ENCODE measurements around the gene ZNF385B.
"Not testable (repeated sequence)": the region's sequence is repeated elsewhere in the genome, so short reads cannot be mapped to it uniquely, and the experiment has no call there.

Gene ZNF385B

GRCh38 chr2:179861416-179862067 is at the start of gene ZNF385B:
ZNF385B (minus strand) TSS chr2:179861612.
- DNase-seq (ENCODE audit: low read depth, low spot score), result no peak

- DNase-seq (ENCODE audit: low read depth, low spot score), result no peak
These were observed 49.3 kb upstream of the ZNF385B start for GRCh38 chr2:179910735-179911113.

- no peak for DNase-seq (ENCODE audit: low read depth, low spot score)
These were observed 48.7 kb upstream of the ZNF385B start for GRCh38 chr2:179909845-179910734.

- DNase-seq (ENCODE audit: low read depth, low spot score), result no peak
These were observed 39.2 kb upstream of the ZNF385B start for GRCh38 chr2:179900655-179901054.

- DNase-seq (ENCODE audit: low read depth, low spot score), result no peak
These were observed 38.3 kb upstream of the ZNF385B start for GRCh38 chr2:179899666-179900065.

- DNase-seq (ENCODE audit: low read depth, low spot score), result no peak
These were observed 37.5 kb upstream of the ZNF385B start for GRCh38 chr2:179898873-179899272.

- DNase-seq (ENCODE audit: low read depth, low spot score), result no peak
These were observed 32.2 kb upstream of the ZNF385B start for GRCh38 chr2:179893616-179894015.

GRCh38 chr2:179891237-179891636 is 29.8 kb upstream of the ZNF385B start:
- DNase-seq (ENCODE audit: low read depth, low spot score), result no peak

DNA sequence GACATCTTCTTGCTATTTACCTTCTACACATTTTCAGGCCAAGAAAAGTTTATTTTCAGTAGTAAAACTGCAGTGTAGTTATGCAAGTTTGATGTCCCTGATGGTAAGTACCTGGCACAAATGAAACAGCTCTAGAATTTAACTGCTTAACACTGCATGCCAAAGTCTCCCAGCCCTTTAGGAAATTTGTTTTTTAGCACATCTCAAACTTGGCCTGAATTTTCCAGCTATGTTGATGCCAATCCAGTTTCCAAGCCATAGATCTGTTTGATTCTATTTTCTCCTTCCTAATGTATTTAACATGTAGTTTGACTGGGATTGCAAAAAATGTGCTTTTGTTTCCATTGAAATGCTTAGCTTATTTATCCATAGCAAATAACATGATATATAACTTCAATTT is 29.3 kb upstream of the ZNF385B start:
- DNase-seq (ENCODE audit: low read depth, low spot score), result no peak

GRCh38 chr2:179888642-179889041 is 27.2 kb upstream of the ZNF385B start:
- DNase-seq (ENCODE audit: low read depth, low spot score), result not testable (repeated sequence)

GRCh38 chr2:179884193-179884592 is 22.8 kb upstream of the ZNF385B start:
- no peak for DNase-seq (ENCODE audit: low read depth, low spot score)

- no peak for DNase-seq (ENCODE audit: low read depth, low spot score)
These were observed 21.7 kb upstream of the ZNF385B start for GRCh38 chr2:179882851-179883806.

- no peak for DNase-seq (ENCODE audit: low read depth, low spot score)
These were observed 16.4 kb upstream of the ZNF385B start for GRCh38 chr2:179877601-179878364.

DNA sequence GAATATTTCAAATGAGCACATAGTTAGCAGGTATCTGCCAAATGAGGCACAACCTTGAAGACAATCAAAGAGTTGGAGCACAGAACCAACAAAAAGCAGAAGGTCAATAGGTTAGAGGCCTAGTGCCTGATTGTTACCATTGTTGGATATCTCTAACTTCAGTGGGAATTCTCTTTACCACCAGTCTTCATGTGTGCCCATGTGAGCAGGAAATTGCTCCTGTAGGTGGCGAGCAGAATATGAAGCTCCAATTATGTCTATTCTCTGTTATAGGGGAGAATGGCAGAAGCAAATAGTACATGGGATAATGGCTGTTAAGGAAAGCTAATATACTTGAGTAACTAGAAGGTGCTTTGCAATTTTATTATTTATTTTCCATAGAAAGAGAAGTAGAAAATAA is 14.9 kb upstream of the ZNF385B start:
- no peak for DNase-seq (ENCODE audit: low read depth, low spot score)

DNA sequence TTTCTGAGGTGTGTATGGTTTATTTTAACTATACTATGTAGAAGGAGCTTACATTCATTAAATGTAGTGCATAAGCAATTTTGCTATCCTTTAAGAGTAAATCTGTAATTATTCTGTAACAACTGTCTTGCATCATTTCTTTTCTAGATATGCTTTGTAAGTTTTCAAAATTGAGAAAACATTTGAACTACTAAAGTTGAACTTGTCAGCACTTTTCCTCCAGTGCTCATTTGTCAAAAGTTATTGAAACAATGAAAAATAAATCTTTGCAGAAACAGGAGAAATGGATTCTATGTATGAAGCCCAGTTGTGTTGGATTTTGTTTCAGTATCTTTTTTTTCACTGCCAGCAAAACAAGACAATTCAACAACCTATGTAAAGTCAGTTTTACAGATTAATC is 14.5 kb upstream of the ZNF385B start:
- no peak for DNase-seq (ENCODE audit: low read depth, low spot score)

- no peak for DNase-seq (ENCODE audit: low read depth, low spot score)
These were observed 1.6 kb upstream of the ZNF385B start for GRCh38 chr2:179862898-179863458.

- no peak for DNase-seq (ENCODE audit: low read depth, low spot score)
These were observed 391 bp downstream of the ZNF385B start for GRCh38 chr2:179861027-179861415.

DNA sequence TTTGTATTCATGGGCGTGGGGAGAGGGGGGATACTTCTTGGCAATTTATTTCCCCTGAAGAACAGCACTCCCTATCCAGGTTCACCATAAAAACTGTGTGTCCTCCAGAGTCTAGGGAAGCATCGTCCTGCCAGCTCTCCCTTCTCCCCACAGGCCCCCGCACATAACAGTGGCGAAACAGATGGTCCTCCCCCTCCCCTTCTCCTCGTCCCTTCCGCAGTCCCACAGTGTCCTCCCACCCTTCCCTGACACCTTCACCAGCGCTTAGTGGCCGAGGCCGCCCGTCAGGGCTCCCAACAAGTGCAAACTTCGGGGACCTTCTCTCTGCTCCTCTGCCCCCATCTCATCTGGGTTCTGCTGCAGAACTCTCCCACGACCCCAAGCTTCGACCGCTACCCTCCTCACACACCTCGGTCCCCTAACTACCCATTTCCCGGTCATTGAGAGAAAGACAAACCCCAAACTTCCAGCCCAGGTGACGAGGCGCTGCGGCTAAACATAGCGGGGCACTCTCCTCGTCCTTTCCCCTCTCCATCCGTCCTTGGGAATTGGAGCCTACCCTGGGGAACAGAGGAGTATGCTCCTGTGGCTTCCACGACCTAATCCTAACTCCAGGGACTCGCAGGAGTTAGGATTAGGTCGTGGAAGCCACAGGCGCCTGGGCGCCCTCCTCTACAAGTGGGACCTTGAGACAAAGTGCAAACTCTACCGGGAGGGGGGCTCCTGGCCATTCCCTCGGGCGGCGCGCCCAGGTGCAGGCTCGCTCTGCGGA is 971 bp downstream of the ZNF385B start:
- DNase-seq (ENCODE audit: low read depth, low spot score), result no peak

GRCh38 chr2:179859523-179859922 is 1.9 kb downstream of the ZNF385B start:
- no peak for DNase-seq (ENCODE audit: low read depth, low spot score)

DNA sequence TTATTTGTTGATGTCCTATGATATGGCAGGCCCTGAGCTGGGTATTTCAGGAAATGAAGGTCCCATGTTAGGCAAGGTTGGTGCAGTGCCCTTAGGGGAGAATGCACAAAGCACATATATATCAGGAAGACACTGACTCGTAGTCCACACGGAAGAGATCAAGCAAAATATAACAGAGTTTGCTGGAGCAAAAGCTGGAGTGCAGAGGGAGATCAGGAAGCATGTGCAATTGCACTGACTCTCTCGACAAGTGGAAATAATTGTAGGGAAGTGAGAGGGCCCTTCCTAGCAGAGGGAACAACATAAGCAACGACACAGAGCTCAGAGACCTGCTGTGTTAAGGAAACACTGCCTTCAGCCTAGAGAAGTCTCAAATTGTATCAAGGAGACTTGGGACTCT is 4.2 kb downstream of the ZNF385B start:
- DNase-seq (ENCODE audit: low read depth, low spot score), result no peak

Measured in smooth muscle cell of the brain vasculature (primary cell).